Measurements from ENCODE around the gene MDK.
"Not testable (repeated sequence)": the region's sequence is repeated elsewhere in the genome, so short reads cannot be mapped to it uniquely, and the experiment has no call there.

The MDK gene

GRCh38 chr11:46367916-46368267, 13.6 kb upstream of the MDK start:
- no peak for DNase-seq (ENCODE audit: low read depth)

GRCh38 chr11:46369458-46370152, 11.9 kb upstream of the MDK start:
- peak; percentile 34 for DNase-seq (ENCODE audit: low read depth)

DNA sequence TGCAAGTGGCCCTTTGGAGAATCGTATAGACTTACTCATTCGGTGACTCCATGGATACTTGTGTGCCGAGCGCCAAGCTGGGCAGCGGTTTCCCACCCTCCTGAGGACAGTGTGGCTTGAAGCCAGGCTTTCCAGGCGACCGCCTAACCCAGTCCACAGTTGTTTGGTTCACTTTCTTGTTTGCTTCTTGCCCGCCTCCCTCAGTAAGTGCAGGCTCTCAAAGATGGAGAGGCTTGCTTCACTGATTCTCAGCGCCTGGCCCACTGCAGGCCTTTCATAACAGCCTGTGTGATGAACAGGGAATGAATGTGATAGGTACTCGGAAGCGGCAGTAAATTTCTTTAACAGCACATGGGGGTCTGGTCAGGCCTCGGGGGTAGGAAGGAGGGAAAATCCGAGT, 11.2 kb upstream of the MDK start:
- DNase-seq (ENCODE audit: low read depth), result no peak

DNA sequence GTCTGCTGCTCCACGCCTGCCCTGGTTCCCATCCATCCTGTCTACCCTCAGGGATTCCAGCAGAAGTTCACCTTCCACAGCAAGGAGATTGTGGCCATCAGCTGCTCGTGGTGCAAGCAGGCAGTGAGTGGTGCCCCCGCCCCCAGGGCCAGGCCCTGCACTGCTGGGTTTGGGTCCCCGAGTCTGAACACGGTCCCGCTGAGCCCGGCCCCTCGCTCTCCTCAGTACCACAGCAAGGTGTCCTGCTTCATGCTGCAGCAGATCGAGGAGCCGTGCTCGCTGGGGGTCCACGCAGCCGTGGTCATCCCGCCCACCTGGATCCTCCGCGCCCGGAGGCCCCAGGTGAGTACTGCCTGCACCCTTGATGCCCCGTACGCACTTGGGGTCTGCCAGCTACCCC, 10.2 kb upstream of the MDK start:
- DNase-seq (ENCODE audit: low read depth), result not testable (repeated sequence)

DNA sequence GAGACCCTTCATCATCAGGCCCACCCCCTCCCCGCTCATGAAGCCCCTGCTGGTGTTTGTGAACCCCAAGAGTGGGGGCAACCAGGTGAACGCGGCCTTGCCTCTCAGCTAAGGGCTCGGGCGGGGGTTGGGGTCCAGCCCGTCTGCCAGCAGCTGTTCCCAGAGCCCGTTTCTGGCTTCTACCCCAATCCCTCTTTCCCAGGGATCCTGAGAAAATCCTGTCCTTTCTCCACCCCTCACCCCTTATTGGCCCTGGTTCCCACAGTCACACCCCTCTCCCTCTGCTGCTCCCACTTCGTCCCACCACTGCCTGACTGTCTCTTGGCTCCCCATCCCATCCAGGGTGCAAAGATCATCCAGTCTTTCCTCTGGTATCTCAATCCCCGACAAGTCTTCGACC, 9.4 kb upstream of the MDK start:
- no peak for DNase-seq (ENCODE audit: low read depth)

DNA sequence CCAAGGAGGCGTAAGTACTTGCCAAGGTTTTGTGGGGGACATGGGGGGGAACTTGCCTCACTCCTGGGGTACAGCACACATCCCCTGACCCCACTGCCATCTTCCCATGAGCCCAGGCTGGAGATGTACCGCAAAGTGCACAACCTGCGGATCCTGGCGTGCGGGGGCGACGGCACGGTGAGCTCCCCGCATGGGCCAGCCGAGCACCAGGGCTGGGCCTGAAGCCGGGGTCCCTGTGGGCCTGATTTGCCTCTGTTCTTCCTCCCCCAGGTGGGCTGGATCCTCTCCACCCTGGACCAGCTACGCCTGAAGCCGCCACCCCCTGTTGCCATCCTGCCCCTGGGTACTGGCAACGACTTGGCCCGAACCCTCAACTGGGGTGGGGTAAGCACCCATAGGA, 9.0 kb upstream of the MDK start:
- DNase-seq (ENCODE audit: low read depth), result not testable (repeated sequence)

GRCh38 chr11:46373787-46374740, 7.4 kb upstream of the MDK start:
- DNase-seq (ENCODE audit: low read depth), result no peak

DNA sequence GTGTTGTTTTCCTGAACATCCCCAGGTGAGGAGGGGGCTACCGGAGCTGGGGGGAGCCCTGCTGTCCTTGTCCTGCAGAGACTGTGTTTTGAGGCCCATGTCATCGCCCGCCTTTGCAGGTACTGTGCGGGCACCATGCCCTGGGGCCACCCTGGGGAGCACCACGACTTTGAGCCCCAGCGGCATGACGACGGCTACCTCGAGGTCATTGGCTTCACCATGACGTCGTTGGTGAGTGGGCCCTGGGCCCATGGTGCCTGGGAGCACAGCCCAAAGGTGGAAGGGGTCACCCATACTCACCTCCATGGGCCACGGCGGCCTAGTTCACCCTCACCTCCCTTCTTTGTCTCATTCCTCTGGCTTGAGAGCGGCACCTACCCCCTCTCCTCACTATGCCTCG, 6.7 kb upstream of the MDK start:
- DNase-seq (ENCODE audit: low read depth), result no peak

DNA sequence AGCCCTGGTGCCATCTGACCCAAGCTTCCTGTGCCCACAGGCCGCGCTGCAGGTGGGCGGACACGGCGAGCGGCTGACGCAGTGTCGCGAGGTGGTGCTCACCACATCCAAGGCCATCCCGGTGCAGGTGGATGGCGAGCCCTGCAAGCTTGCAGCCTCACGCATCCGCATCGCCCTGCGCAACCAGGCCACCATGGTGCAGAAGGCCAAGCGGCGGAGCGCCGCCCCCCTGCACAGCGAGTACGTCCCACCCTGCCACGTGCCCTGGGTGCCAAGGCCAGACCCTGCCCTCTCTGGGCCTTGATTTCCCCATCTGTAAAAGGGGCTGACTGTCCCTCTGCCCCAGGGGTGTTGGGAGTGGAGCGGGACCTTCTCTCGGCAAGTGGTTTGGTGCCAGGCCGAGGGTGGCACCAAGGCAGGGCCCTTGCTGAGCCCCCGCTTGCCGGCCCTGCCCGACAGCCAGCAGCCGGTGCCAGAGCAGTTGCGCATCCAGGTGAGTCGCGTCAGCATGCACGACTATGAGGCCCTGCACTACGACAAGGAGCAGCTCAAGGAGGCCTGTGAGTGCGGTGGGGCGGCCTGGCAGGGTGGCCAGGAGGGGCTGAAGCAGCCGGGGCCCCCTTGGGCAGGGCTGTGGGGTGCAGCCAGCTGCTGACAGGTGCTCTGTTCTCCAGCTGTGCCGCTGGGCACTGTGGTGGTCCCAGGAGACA, 5.9 kb upstream of the MDK start:
- DNase-seq (ENCODE audit: low read depth), result no peak

DNA sequence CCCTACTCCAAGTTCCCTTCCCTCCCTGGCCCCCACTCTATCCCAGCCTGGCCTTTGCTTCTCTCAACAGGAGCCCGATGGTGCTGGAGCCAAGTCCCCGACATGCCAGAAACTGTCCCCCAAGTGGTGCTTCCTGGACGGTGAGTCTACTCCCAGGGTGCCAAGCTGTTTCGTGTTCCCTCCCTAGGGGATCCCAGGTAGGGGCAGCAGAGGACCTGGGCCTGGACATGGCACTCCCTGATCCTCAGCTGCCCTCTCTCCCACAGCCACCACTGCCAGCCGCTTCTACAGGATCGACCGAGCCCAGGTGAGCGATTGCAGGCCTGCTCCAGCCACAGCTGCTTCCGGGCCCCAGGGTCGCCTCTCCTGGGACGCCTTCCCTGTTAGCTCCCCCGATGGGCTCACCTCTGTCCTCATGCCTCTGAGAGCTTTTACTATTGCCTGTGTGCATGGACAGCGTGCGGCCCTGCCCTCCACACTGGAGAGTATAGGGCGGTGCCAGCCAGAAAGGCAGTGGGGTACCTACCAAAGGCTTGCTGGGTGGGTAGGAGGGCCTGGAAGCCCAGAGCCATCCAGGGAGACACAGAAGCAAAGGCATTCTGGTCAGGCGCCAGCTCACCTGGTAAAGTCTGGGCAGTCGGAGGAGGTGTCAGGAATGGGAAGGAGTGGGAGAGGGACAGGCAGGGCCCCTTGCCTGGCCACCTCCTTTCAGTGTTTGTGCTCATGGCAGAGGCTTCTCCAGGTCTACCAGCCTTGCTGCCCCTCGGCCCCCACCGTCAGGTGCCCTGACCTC, 5.0 kb upstream of the MDK start:
- DNase-seq (ENCODE audit: low read depth), result no peak

DNA sequence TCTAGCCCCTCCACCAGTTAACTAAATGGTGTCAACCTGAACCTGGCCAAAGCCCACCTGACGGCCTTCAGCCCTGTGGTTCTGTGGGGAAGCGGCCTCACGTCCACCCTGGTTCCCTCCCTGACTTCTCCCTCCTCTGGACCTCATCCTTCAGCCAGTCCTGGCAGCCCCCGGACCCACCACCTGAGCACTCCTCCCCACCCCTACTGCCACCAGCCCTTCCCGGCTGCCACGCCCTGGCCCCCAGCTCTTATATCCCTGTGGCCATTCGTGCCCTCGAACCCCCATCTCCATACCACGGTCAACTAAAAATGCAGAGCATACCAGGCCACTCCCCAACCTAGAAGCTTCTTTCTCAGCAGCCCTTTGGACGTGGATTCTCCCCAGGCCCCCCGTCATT, 4.2 kb upstream of the MDK start:
- no peak for DNase-seq (ENCODE audit: low read depth)

DNA sequence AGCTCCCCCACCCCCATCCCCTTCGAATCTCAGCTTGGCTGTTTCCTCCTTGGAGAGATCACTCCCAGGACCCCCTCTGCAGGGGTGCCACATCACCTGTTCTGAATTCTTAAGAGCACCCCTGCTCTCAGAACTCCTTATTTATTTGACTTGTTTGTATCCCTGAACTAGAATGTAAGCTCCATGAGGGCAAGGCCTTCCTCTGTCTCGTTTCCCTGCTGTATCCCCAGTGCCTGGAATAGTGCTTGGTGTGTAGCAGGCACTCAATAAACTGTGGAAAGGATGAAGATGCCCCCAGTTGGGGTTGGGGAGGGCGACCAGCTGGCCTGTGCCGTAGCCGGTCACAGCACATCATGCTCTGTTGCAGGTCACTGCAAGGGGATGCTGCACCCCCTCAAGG, 3.6 kb upstream of the MDK start:
- DNase-seq (ENCODE audit: low read depth), result no peak

DNA sequence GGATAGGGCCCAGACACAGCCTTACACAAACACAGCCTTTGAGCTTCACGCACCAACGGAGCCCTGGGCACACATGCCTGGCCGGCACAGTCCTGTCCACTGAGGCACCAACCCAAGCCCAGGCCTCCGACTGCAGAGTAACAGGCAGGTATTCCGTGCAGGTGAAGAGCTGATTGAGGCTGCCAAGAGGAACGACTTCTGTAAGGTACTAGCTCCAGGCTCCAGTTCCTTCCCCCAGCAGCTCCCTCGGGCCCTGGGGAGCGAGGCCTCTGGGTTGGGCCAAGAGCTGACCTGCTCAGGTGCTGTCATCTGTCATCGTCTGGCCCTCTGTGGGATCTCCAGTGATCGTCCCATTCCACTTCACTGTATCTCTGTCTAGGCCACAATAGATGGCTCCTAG, 3.2 kb upstream of the MDK start:
- DNase-seq (ENCODE audit: low read depth), result no peak

GRCh38 chr11:46378811-46379481, 2.5 kb upstream of the MDK start:
- no peak for DNase-seq (ENCODE audit: low read depth)

GRCh38 chr11:46379482-46380293, 1.8 kb upstream of the MDK start:
- not testable (repeated sequence) for DNase-seq (ENCODE audit: low read depth)

DNA sequence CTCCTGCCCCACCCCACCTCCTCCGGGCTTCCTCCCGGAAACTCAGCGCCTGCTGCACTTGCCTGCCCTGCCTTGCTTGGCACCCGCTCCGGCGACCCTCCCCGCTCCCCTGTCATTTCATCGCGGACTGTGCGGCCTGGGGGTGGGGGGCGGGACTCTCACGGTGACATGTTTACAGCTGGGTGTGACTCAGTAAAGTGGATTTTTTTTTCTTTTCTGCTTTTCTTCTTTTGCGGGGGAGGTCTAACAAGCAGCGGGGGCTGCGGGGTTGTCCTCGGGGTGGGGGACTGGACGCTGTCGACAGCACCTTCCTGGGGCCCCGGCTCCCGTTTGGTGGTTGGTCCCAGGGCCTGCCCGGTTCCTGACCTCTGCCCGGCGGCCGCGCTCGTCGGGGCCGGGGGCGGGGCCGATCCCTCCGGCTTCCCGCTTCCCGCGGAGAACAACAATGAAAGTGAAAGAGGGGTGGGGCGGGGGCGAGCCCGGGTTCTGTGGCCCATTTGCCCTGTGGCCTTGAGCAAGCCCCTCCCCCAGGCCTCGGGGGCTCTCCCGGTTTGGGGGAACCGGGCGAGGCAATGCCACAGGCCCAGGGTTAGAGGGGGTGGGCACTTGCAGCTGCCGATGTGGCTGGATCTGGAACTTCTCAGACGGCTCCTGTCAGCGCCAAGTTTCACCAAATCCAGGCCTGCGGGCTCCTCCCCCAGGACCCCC, 975 bp upstream of the MDK start:
- DNase-seq (ENCODE audit: low read depth), result peak; percentile 59

- no peak for DNase-seq (ENCODE audit: low read depth)
These were observed 563 bp downstream of the MDK start for GRCh38 chr11:46381819-46382645.

DNA sequence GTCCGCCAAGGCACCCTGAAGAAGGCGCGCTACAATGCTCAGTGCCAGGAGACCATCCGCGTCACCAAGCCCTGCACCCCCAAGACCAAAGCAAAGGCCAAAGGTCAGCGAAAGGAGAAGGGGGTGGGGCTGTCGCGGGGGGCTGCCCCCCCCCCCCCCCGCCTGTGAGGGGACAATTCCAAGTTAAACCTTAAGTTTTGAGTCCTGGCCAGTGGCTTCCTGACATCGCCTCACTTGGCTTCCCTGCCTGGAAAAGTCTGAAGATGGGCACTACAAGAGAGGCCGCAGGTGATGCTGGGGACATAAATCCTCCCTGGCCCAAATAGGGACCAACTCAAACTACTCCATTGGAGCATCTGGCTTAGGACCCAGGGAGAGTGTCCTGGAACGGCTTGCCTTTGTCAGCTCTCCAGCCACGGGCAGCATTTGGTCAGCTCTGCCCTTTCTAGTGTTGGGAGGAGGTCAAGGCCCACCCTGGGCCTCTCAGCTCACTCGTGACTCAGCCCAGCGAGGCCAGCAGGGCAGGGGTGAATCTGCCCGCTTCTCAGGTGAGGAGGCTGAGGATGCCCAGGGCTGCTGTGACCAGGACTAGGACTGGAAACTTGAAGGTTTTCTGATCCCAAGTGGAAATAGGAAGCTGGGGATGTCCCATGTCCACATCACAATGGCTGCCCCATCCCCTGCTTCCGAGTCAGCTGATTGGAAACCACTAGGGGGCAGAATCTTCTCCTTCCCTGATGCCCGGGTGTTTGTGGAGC, 1.4 kb downstream of the MDK start:
- no peak for DNase-seq (ENCODE audit: low read depth)
